ENCODE measurements around the gene CADM2. TPM values are rescaled to one million over a fixed set of nuclear protein-coding genes. Genes with fewer than 3 reads are reported as not detected.

The CADM2 gene
- total and polyA plus RNA-seq, 4 donors, result 1.3 to 1.8 TPM; not detected in 2

- ATAC-seq (ENCODE audit: low FRiP score) (peak; percentile 68), DNase-seq (peak in 1 of 2 donors; percentile 54)
- H3K36me3 ChIP-seq (ENCODE audit: control insufficient read depth in 1 of 2, insufficient read depth in 2 of 2, low read length in 1 of 2), result no peaks in the 10 kb centered on the region
- H3K27ac ChIP-seq (ENCODE audit: low read depth in 1 of 2, low read length in 2 of 2), result no peak overlapping the region
- H3K4me3 ChIP-seq (ENCODE audit: low read length in 2 of 2), result no peak overlapping the region
- WGBS, 2 donors, result 16 to 17% methylated on average over 4 of the region's 4 CpGs
- H3K9me3 ChIP-seq (ENCODE audit: control insufficient read depth, low read length), result no peaks in the 10 kb centered on the region
- no peaks in the 10 kb centered on the region for H3K4me1 ChIP-seq (ENCODE audit: control insufficient read depth in 1 of 2, insufficient read depth in 2 of 2, low read length in 2 of 2)
- H3K27me3 ChIP-seq (ENCODE audit: control insufficient read depth in 1 of 2, insufficient read depth in 2 of 2, low read length in 1 of 2), result no peaks in the 10 kb centered on the region
- intact Hi-C loops (cut with DNase I), result loop anchor here in 1 of 2 donors (10.0 kb wide), 2 partner anchors 271 to 1031 kb away; no protein-coding TSS in a partner anchor
Observed at GRCh38 chr3:85576091-85576690, 617.4 kb downstream of the CADM2 start.

- H3K27me3 ChIP-seq (ENCODE audit: control insufficient read depth in 1 of 2, insufficient read depth in 2 of 2, low read length in 1 of 2), result no peaks in the 10 kb centered on the region
- no peak for ATAC-seq (ENCODE audit: low FRiP score)
- 86 to 87% methylated on average over 4 of the region's 4 CpGs for WGBS, 2 donors
- H3K27ac ChIP-seq (ENCODE audit: low read depth in 1 of 2, low read length in 2 of 2), result no peak overlapping the region
- DNase-seq, result no peak
- no peaks in the 10 kb centered on the region for H3K4me1 ChIP-seq (ENCODE audit: control insufficient read depth in 1 of 2, insufficient read depth in 2 of 2, low read length in 2 of 2)
- H3K9me3 ChIP-seq (ENCODE audit: control insufficient read depth, low read length), result no peaks in the 10 kb centered on the region
- intact Hi-C loops (cut with DNase I), result loop anchor here in 1 of 2 donors (10.0 kb wide), 2 partner anchors 272 to 1032 kb away; no protein-coding TSS in a partner anchor
- no peaks in the 10 kb centered on the region for H3K36me3 ChIP-seq (ENCODE audit: control insufficient read depth in 1 of 2, insufficient read depth in 2 of 2, low read length in 1 of 2)
- no peak overlapping the region for H3K4me3 ChIP-seq (ENCODE audit: low read length in 2 of 2)
Observed at GRCh38 chr3:85576697-85577200, 618.0 kb downstream of the CADM2 start.

- no peak overlapping the region for H3K4me3 ChIP-seq (ENCODE audit: low read length in 2 of 2)
- intact Hi-C loops (cut with DNase I), result no loop called here
- no peak overlapping the region for H3K27ac ChIP-seq (ENCODE audit: low read depth in 1 of 2, low read length in 2 of 2)
- DNase-seq (no peak), ATAC-seq (ENCODE audit: low FRiP score) (no peak)
- H3K4me1 ChIP-seq (ENCODE audit: control insufficient read depth in 1 of 2, insufficient read depth in 2 of 2, low read length in 2 of 2), result no peaks in the 10 kb centered on the region
- no peaks in the 10 kb centered on the region for H3K9me3 ChIP-seq (ENCODE audit: control insufficient read depth, low read length)
- no peaks in the 10 kb centered on the region for H3K27me3 ChIP-seq (ENCODE audit: control insufficient read depth in 1 of 2, insufficient read depth in 2 of 2, low read length in 1 of 2)
- no peaks in the 10 kb centered on the region for H3K36me3 ChIP-seq (ENCODE audit: control insufficient read depth in 1 of 2, insufficient read depth in 2 of 2, low read length in 1 of 2)
- WGBS, 2 donors, result 79 to 84% methylated on average over 7 of the region's 7 CpGs
Observed at GRCh38 chr3:85584779-85585356, 626.1 kb downstream of the CADM2 start.

GRCh38 chr3:85586018-85586417 is 627.2 kb downstream of the CADM2 start:
- Histone ChIP-seq H3K4me3 (ENCODE audit: low read length in 2 of 2) (no peak overlapping the region), H3K4me1 (ENCODE audit: control insufficient read depth in 1 of 2, insufficient read depth in 2 of 2, low read length in 2 of 2) (no peaks in the 10 kb centered on the region), H3K27ac (ENCODE audit: low read depth in 1 of 2, low read length in 2 of 2) (no peak overlapping the region), H3K36me3 (ENCODE audit: control insufficient read depth in 1 of 2, insufficient read depth in 2 of 2, low read length in 1 of 2) (no peaks in the 10 kb centered on the region), H3K27me3 (ENCODE audit: control insufficient read depth in 1 of 2, insufficient read depth in 2 of 2, low read length in 1 of 2) (no peaks in the 10 kb centered on the region), H3K9me3 (ENCODE audit: control insufficient read depth, low read length) (no peaks in the 10 kb centered on the region)
- no peak for DNase-seq
- no peak for ATAC-seq (ENCODE audit: low FRiP score)
- 62 to 64% methylated on average over 3 of the region's 3 CpGs for WGBS, 2 donors
- intact Hi-C loops (cut with DNase I), result no loop called here

- no peak for DNase-seq
- Histone ChIP-seq H3K27me3 (ENCODE audit: control insufficient read depth in 1 of 2, insufficient read depth in 2 of 2, low read length in 1 of 2) (no peaks in the 10 kb centered on the region), H3K4me1 (ENCODE audit: control insufficient read depth in 1 of 2, insufficient read depth in 2 of 2, low read length in 2 of 2) (no peaks in the 10 kb centered on the region), H3K9me3 (ENCODE audit: control insufficient read depth, low read length) (no peaks in the 10 kb centered on the region), H3K4me3 (ENCODE audit: low read length in 2 of 2) (no peak overlapping the region), H3K27ac (ENCODE audit: low read depth in 1 of 2, low read length in 2 of 2) (no peak overlapping the region), H3K36me3 (ENCODE audit: control insufficient read depth in 1 of 2, insufficient read depth in 2 of 2, low read length in 1 of 2) (no peaks in the 10 kb centered on the region)
- 19 to 34% methylated on average over 3 of the region's 3 CpGs for WGBS, 2 donors
- ATAC-seq (ENCODE audit: low FRiP score), result no peak
- intact Hi-C loops (cut with DNase I), result no loop called here
Observed at GRCh38 chr3:85589145-85589544, 630.4 kb downstream of the CADM2 start.

- Histone ChIP-seq H3K27ac (ENCODE audit: low read depth in 1 of 2, low read length in 2 of 2) (no peak overlapping the region), H3K36me3 (ENCODE audit: control insufficient read depth in 1 of 2, insufficient read depth in 2 of 2, low read length in 1 of 2) (no peaks in the 10 kb centered on the region), H3K27me3 (ENCODE audit: control insufficient read depth in 1 of 2, insufficient read depth in 2 of 2, low read length in 1 of 2) (peaks cover 0 to under 1% of the 10 kb centered on the region in 2 donors), H3K4me1 (ENCODE audit: control insufficient read depth in 1 of 2, insufficient read depth in 2 of 2, low read length in 2 of 2) (no peaks in the 10 kb centered on the region), H3K9me3 (ENCODE audit: control insufficient read depth, low read length) (no peaks in the 10 kb centered on the region), H3K4me3 (ENCODE audit: low read length in 2 of 2) (no peak overlapping the region)
- intact Hi-C loops (cut with DNase I), result no loop called here
- DNase-seq (no peak), ATAC-seq (ENCODE audit: low FRiP score) (no peak)
- 33 to 45% methylated on average over 2 of the region's 2 CpGs for WGBS, 2 donors
Observed at GRCh38 chr3:85591451-85591850, 632.7 kb downstream of the CADM2 start.

GRCh38 chr3:85592256-85592655 is 633.5 kb downstream of the CADM2 start:
- Histone ChIP-seq H3K4me1 (ENCODE audit: control insufficient read depth in 1 of 2, insufficient read depth in 2 of 2, low read length in 2 of 2) (no peaks in the 10 kb centered on the region), H3K27ac (ENCODE audit: low read depth in 1 of 2, low read length in 2 of 2) (no peak overlapping the region), H3K36me3 (ENCODE audit: control insufficient read depth in 1 of 2, insufficient read depth in 2 of 2, low read length in 1 of 2) (no peaks in the 10 kb centered on the region), H3K9me3 (ENCODE audit: control insufficient read depth, low read length) (no peaks in the 10 kb centered on the region), H3K4me3 (ENCODE audit: low read length in 2 of 2) (no peak overlapping the region), H3K27me3 (ENCODE audit: control insufficient read depth in 1 of 2, insufficient read depth in 2 of 2, low read length in 1 of 2) (peaks cover 0 to 1% of the 10 kb centered on the region in 2 donors)
- 93 to 97% methylated on average over 1 of the region's 1 CpG for WGBS, 2 donors
- DNase-seq, result no peak
- intact Hi-C loops (cut with DNase I), result no loop called here
- no peak for ATAC-seq (ENCODE audit: low FRiP score)

GRCh38 chr3:85594676-85595075 is 635.9 kb downstream of the CADM2 start:
- WGBS, 2 donors, result 25 to 29% methylated on average over 1 of the region's 1 CpG
- Histone ChIP-seq H3K4me3 (ENCODE audit: low read length in 2 of 2) (no peak overlapping the region), H3K9me3 (ENCODE audit: control insufficient read depth, low read length) (no peaks in the 10 kb centered on the region), H3K27ac (ENCODE audit: low read depth in 1 of 2, low read length in 2 of 2) (no peak overlapping the region), H3K36me3 (ENCODE audit: control insufficient read depth in 1 of 2, insufficient read depth in 2 of 2, low read length in 1 of 2) (no peaks in the 10 kb centered on the region), H3K4me1 (ENCODE audit: control insufficient read depth in 1 of 2, insufficient read depth in 2 of 2, low read length in 2 of 2) (no peaks in the 10 kb centered on the region), H3K27me3 (ENCODE audit: control insufficient read depth in 1 of 2, insufficient read depth in 2 of 2, low read length in 1 of 2) (peaks cover 0 to 1% of the 10 kb centered on the region in 2 donors)
- no peak for ATAC-seq (ENCODE audit: low FRiP score)
- intact Hi-C loops (cut with DNase I), result no loop called here
- DNase-seq, result no peak

- no peak overlapping the region for H3K4me3 ChIP-seq (ENCODE audit: low read length in 2 of 2)
- no peaks in the 10 kb centered on the region for H3K36me3 ChIP-seq (ENCODE audit: control insufficient read depth in 1 of 2, insufficient read depth in 2 of 2, low read length in 1 of 2)
- WGBS, 2 donors, result 39 to 61% methylated on average over 1 of the region's 1 CpG
- ATAC-seq (ENCODE audit: low FRiP score) (no peak), DNase-seq (no peak)
- no peaks in the 10 kb centered on the region for H3K27me3 ChIP-seq (ENCODE audit: control insufficient read depth in 1 of 2, insufficient read depth in 2 of 2, low read length in 1 of 2)
- H3K4me1 ChIP-seq (ENCODE audit: control insufficient read depth in 1 of 2, insufficient read depth in 2 of 2, low read length in 2 of 2), result no peaks in the 10 kb centered on the region
- no peak overlapping the region for H3K27ac ChIP-seq (ENCODE audit: low read depth in 1 of 2, low read length in 2 of 2)
- intact Hi-C loops (cut with DNase I), result no loop called here
- no peaks in the 10 kb centered on the region for H3K9me3 ChIP-seq (ENCODE audit: control insufficient read depth, low read length)
Observed at GRCh38 chr3:85603378-85603777, 644.6 kb downstream of the CADM2 start.

All from aorta (tissue), 5 donors.